ENCODE results near the gene KATNAL1.

KATNAL1 gene

GRCh38 chr13:30332456-30333143, 25.2 kb upstream of the KATNAL1 start:
- WGBS (ENCODE audit: insufficient coverage, insufficient read length), result no CpG with 5 or more reads among the region's 4 CpGs
- no peaks in the 10 kb centered on the region; the same call in 1 of the 2 replicates for H3K4me1 ChIP-seq (ENCODE audit: control insufficient read depth, insufficient read depth, low read length)
- no peaks in the 10 kb centered on the region for H3K27me3 ChIP-seq (ENCODE audit: control insufficient read depth, insufficient read depth, low read length)
- H3K4me3 ChIP-seq (ENCODE audit: low read length), result no peak overlapping the region
- no peak for DNase-seq (ENCODE audit: low read depth, low spot score)
- no peak overlapping the region for H3K27ac ChIP-seq (ENCODE audit: low read length)
- H3K9me3 ChIP-seq (ENCODE audit: control insufficient read depth, insufficient read depth, low read length), result no peaks in the 10 kb centered on the region
- no peaks in the 10 kb centered on the region for H3K36me3 ChIP-seq (ENCODE audit: control insufficient read depth, insufficient read depth, low read length)

- DNase-seq (ENCODE audit: low read depth, low spot score), result no peak
- Histone ChIP-seq H3K27me3 (ENCODE audit: control insufficient read depth, insufficient read depth, low read length) (no peaks in the 10 kb centered on the region), H3K36me3 (ENCODE audit: control insufficient read depth, insufficient read depth, low read length) (no peaks in the 10 kb centered on the region), H3K4me1 (ENCODE audit: control insufficient read depth, insufficient read depth, low read length) (no peaks in the 10 kb centered on the region; the same call in 1 of the 2 replicates), H3K4me3 (ENCODE audit: low read length) (no peak overlapping the region), H3K27ac (ENCODE audit: low read length) (no peak overlapping the region), H3K9me3 (ENCODE audit: control insufficient read depth, insufficient read depth, low read length) (no peaks in the 10 kb centered on the region)
- no CpG with 5 or more reads among the region's 5 CpGs for WGBS (ENCODE audit: insufficient coverage, insufficient read length)
Measured at GRCh38 chr13:30331331-30331771, 24.0 kb upstream of the KATNAL1 start.

GRCh38 chr13:30329009-30329585, 21.7 kb upstream of the KATNAL1 start:
- DNase-seq (ENCODE audit: low read depth, low spot score), result no peak
- no CpG with 5 or more reads among the region's 2 CpGs for WGBS (ENCODE audit: insufficient coverage, insufficient read length)
- no peak overlapping the region for H3K27ac ChIP-seq (ENCODE audit: low read length)
- no peaks in the 10 kb centered on the region for H3K36me3 ChIP-seq (ENCODE audit: control insufficient read depth, insufficient read depth, low read length)
- no peaks in the 10 kb centered on the region; the same call in 1 of the 2 replicates for H3K4me1 ChIP-seq (ENCODE audit: control insufficient read depth, insufficient read depth, low read length)
- H3K9me3 ChIP-seq (ENCODE audit: control insufficient read depth, insufficient read depth, low read length), result no peaks in the 10 kb centered on the region
- H3K4me3 ChIP-seq (ENCODE audit: low read length), result no peak overlapping the region
- H3K27me3 ChIP-seq (ENCODE audit: control insufficient read depth, insufficient read depth, low read length), result no peaks in the 10 kb centered on the region

- no CpG with 5 or more reads among the region's 4 CpGs for WGBS (ENCODE audit: insufficient coverage, insufficient read length)
- Histone ChIP-seq H3K9me3 (ENCODE audit: control insufficient read depth, insufficient read depth, low read length) (no peaks in the 10 kb centered on the region), H3K4me3 (ENCODE audit: low read length) (no peak overlapping the region), H3K4me1 (ENCODE audit: control insufficient read depth, insufficient read depth, low read length) (no peaks in the 10 kb centered on the region; the same call in 1 of the 2 replicates), H3K36me3 (ENCODE audit: control insufficient read depth, insufficient read depth, low read length) (no peaks in the 10 kb centered on the region), H3K27me3 (ENCODE audit: control insufficient read depth, insufficient read depth, low read length) (no peaks in the 10 kb centered on the region), H3K27ac (ENCODE audit: low read length) (no peak overlapping the region)
- DNase-seq (ENCODE audit: low read depth, low spot score), result no peak
Measured at GRCh38 chr13:30325668-30326067, 18.3 kb upstream of the KATNAL1 start.

- Histone ChIP-seq H3K27ac (ENCODE audit: low read length) (no peak overlapping the region), H3K4me3 (ENCODE audit: low read length) (no peak overlapping the region), H3K9me3 (ENCODE audit: control insufficient read depth, insufficient read depth, low read length) (no peaks in the 10 kb centered on the region), H3K27me3 (ENCODE audit: control insufficient read depth, insufficient read depth, low read length) (no peaks in the 10 kb centered on the region), H3K36me3 (ENCODE audit: control insufficient read depth, insufficient read depth, low read length) (no peaks in the 10 kb centered on the region), H3K4me1 (ENCODE audit: control insufficient read depth, insufficient read depth, low read length) (no peaks in the 10 kb centered on the region; the same call in 1 of the 2 replicates)
- WGBS (ENCODE audit: insufficient coverage, insufficient read length), result no CpG with 5 or more reads among the region's 2 CpGs
- DNase-seq (ENCODE audit: low read depth, low spot score), result no peak
Measured at GRCh38 chr13:30323524-30323923, 16.2 kb upstream of the KATNAL1 start.

GRCh38 chr13:30322428-30322827, 15.1 kb upstream of the KATNAL1 start:
- H3K27ac ChIP-seq (ENCODE audit: low read length), result no peak overlapping the region
- no peaks in the 10 kb centered on the region; the same call in 1 of the 2 replicates for H3K4me1 ChIP-seq (ENCODE audit: control insufficient read depth, insufficient read depth, low read length)
- WGBS (ENCODE audit: insufficient coverage, insufficient read length), result no CpG with 5 or more reads among the region's 7 CpGs
- H3K9me3 ChIP-seq (ENCODE audit: control insufficient read depth, insufficient read depth, low read length), result no peaks in the 10 kb centered on the region
- DNase-seq (ENCODE audit: low read depth, low spot score), result no peak
- H3K27me3 ChIP-seq (ENCODE audit: control insufficient read depth, insufficient read depth, low read length), result no peaks in the 10 kb centered on the region
- no peak overlapping the region for H3K4me3 ChIP-seq (ENCODE audit: low read length)
- H3K36me3 ChIP-seq (ENCODE audit: control insufficient read depth, insufficient read depth, low read length), result no peaks in the 10 kb centered on the region

- no peaks in the 10 kb centered on the region for H3K9me3 ChIP-seq (ENCODE audit: control insufficient read depth, insufficient read depth, low read length)
- no CpG with 5 or more reads among the region's 3 CpGs for WGBS (ENCODE audit: insufficient coverage, insufficient read length)
- no peak for DNase-seq (ENCODE audit: low read depth, low spot score)
Measured at GRCh38 chr13:30321256-30321655, 13.9 kb upstream of the KATNAL1 start.

GRCh38 chr13:30319655-30320054, 12.3 kb upstream of the KATNAL1 start:
- no peaks in the 10 kb centered on the region for H3K36me3 ChIP-seq (ENCODE audit: control insufficient read depth, insufficient read depth, low read length)
- no CpG with 5 or more reads among the region's 5 CpGs for WGBS (ENCODE audit: insufficient coverage, insufficient read length)
- H3K27me3 ChIP-seq (ENCODE audit: control insufficient read depth, insufficient read depth, low read length), result no peaks in the 10 kb centered on the region
- H3K4me1 ChIP-seq (ENCODE audit: control insufficient read depth, insufficient read depth, low read length), result no peaks in the 10 kb centered on the region; the same call in 1 of the 2 replicates
- no peak overlapping the region for H3K4me3 ChIP-seq (ENCODE audit: low read length)
- H3K27ac ChIP-seq (ENCODE audit: low read length), result no peak overlapping the region
- DNase-seq (ENCODE audit: low read depth, low spot score), result no peak
- H3K9me3 ChIP-seq (ENCODE audit: control insufficient read depth, insufficient read depth, low read length), result no peaks in the 10 kb centered on the region

More at GRCh38 chr13:30321256-30321655, 13.9 kb upstream of the KATNAL1 start:
- no peaks in the 10 kb centered on the region for H3K27me3 ChIP-seq (ENCODE audit: control insufficient read depth, insufficient read depth, low read length)
- H3K27ac ChIP-seq (ENCODE audit: low read length), result no peak overlapping the region
- no peaks in the 10 kb centered on the region for H3K36me3 ChIP-seq (ENCODE audit: control insufficient read depth, insufficient read depth, low read length)
- H3K4me3 ChIP-seq (ENCODE audit: low read length), result no peak overlapping the region
- H3K4me1 ChIP-seq (ENCODE audit: control insufficient read depth, insufficient read depth, low read length), result no peaks in the 10 kb centered on the region; the same call in 1 of the 2 replicates

GRCh38 chr13:30319130-30319529, 11.8 kb upstream of the KATNAL1 start:
- no peaks in the 10 kb centered on the region for H3K9me3 ChIP-seq (ENCODE audit: control insufficient read depth, insufficient read depth, low read length)
- DNase-seq (ENCODE audit: low read depth, low spot score), result no peak
- no peak overlapping the region for H3K27ac ChIP-seq (ENCODE audit: low read length)
- no peak overlapping the region for H3K4me3 ChIP-seq (ENCODE audit: low read length)
- H3K27me3 ChIP-seq (ENCODE audit: control insufficient read depth, insufficient read depth, low read length), result no peaks in the 10 kb centered on the region
- no peaks in the 10 kb centered on the region for H3K36me3 ChIP-seq (ENCODE audit: control insufficient read depth, insufficient read depth, low read length)
- H3K4me1 ChIP-seq (ENCODE audit: control insufficient read depth, insufficient read depth, low read length), result no peaks in the 10 kb centered on the region; the same call in 1 of the 2 replicates
- no CpG with 5 or more reads among the region's 4 CpGs for WGBS (ENCODE audit: insufficient coverage, insufficient read length)

- no CpG with 5 or more reads among the region's 1 CpG for WGBS (ENCODE audit: insufficient coverage, insufficient read length)
- Histone ChIP-seq H3K9me3 (ENCODE audit: control insufficient read depth, insufficient read depth, low read length) (no peaks in the 10 kb centered on the region), H3K4me1 (ENCODE audit: control insufficient read depth, insufficient read depth, low read length) (no peaks in the 10 kb centered on the region; the same call in 1 of the 2 replicates), H3K36me3 (ENCODE audit: control insufficient read depth, insufficient read depth, low read length) (no peaks in the 10 kb centered on the region), H3K27ac (ENCODE audit: low read length) (no peak overlapping the region), H3K4me3 (ENCODE audit: low read length) (no peak overlapping the region), H3K27me3 (ENCODE audit: control insufficient read depth, insufficient read depth, low read length) (no peaks in the 10 kb centered on the region)
- no peak for DNase-seq (ENCODE audit: low read depth, low spot score)
Measured at GRCh38 chr13:30318026-30318425, 10.7 kb upstream of the KATNAL1 start.

Measured in iPS DF 6.9 (cell line).